GM18951 (cell line): ENCODE results near the gene EIF1AY.
"Not testable (repeated sequence)": the region's sequence is repeated elsewhere in the genome, so short reads cannot be mapped to it uniquely, and the experiment has no call there.

Source experiments
- POLR2A ChIP-seq: IDR thresholded peaks from 4 replicates; pipeline ENCODE4 v1.6.1; 2011; ENCODE audit warnings: mild to moderate bottlenecking; ENCODE audit not compliant: insufficient read length, insufficient read depth; ENCODE audit errors: extremely low read depth
- in situ Hi-C: fragments of 300-500 bp; cut with MboI; formaldehyde crosslinking; loops from one replicate; pipeline ENCODE4 v1.12.0; 2022; ENCODE audit warnings: low sequenced_read_pairs, mixed read lengths, inconsistent platforms; ENCODE audit not compliant: unreplicated experiment

The EIF1AY gene, protein sequence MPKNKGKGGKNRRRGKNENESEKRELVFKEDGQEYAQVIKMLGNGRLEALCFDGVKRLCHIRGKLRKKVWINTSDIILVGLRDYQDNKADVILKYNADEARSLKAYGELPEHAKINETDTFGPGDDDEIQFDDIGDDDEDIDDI

DNA sequence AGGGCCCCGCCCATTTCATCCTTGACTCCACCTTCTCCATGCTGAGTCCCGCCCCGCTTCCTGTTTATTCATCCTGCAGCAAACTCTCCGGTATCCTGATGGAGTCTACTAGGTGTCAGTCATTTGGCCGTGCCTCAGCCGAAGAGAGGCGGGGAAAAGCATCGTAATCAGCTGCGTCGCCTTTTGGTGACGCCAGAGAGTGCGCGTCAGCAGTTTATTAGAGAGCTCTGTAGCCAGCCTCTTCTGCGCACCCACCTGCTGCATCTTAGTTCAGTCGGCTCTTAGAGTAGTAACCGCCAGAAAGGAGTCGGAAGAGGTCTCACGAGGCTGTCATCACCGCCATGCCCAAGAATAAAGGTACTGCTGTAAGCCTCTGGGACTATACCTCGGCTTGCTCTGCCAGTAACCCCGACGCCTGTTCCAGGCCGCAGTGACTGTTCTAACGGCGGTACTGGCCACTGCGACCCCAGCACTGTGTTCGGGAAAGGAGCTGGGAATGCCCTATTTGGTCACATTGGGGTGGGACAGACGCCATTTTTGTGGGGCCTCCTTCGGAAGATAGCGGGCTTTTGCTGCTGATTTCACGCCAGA lies at the start of gene EIF1AY:
EIF1AY (plus strand) TSS at position 246 of the 591 bp plus-strand sequence; CDS start at position 342, 96 bp downstream.
- in situ Hi-C loops, result no loop called here
- no peak for TF ChIP-seq POLR2A

DNA sequence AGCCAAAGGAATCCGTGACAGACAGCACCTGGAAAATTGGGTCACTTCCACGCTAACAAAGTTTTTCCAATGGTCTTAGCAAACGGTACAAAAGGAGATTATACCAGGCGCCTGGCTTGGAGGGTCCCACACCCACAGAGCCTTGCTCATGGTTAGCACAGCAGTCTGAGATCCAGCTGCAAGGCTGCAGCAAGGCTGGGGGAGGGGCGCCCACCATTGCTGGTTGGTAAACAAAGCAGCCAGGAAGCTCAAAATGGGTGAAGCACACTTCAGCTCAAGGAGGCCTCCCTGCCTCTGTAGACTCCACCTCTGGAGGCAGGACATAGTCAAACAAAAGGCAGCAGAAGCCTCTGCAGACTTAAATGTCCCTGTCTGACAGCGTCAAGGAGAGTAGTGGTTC lies 47.1 kb upstream of the EIF1AY start:
- in situ Hi-C loops, result no loop called here
- TF ChIP-seq POLR2A, result no peak

DNA sequence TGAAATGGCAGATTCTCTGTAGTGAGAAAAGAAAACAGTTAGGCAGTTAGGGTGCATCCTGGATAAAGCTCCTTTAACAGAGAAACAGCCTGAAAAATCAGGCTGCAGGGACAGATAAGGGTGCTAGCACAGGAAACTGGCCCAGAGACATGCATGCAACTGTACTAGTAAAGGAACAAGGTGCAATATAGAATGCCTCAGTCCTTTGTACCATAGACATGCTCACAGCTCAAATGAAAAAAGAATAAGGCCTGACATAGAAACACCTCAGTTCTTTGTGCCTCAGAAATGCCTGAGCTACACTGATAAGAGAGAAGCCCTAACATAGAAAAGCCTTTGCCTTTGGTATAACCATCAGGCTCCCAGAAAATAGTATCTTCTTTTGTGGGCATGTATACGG lies 37.4 kb upstream of the EIF1AY start:
- in situ Hi-C loops, result no loop called here
- no peak for TF ChIP-seq POLR2A

DNA sequence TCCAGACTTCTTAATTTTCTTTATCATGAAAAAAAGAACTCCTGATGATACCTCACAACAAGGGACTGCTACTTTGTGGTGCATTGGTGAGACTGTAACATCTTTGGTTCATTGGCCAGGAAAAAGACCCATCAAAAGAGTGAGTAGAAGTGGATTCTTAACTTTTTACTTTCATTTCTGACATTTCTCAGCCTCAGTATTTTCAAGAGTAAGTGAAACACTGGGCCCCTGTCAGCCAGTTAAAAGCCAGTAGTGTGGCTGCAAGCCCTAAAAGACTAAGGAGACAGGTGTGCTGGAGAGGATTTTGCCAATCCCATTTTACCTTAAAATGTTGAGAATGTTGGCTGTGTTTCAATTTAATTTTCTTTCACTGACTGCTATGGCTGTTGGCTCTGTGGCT lies 36.6 kb upstream of the EIF1AY start:
- TF ChIP-seq POLR2A, result no peak
- in situ Hi-C loops, result no loop called here

DNA sequence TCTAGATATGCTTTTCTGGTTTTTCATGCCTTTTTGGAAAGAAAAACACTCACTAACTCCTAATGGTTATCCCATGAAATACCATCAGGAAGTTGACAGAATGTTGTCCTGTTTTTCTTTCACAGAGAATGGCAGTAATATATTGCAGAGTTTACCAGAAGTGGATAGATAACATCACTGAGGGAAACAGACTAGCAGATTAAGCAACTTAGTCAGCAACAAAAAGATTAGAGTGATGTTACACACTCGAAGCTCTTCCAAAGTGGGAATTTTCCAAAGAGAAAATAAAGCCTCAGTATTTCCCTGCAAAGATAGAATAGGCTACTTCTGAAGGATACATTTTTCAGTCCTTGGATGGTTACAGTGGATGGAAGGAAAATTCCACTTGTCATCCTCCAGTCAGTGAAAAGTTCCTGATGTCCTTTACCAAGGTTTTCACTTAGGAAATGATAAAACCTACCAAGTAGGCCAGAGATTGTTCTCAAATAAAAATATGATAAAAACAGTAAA lies 31.1 kb upstream of the EIF1AY start:
- TF ChIP-seq POLR2A, result no peak
- in situ Hi-C loops, result no loop called here

DNA sequence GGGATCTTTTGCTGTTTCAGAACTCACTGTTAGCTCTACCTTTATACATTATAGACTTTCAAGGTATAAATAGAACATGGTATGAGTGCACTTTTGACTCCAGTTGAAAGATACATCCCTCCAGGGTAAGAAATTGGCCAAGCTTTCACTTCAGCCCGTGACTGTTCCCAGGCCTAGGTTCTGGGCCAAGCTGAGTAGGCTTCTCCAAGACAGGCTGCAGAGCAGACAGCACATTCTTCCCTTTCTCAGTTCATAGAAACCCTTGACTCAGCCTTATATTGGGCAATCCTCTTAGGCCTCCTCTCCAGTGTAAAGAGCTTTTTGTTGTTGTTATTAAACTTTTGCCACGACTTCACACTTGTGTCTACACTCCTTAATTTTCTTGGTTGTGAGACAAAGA lies 29.5 kb upstream of the EIF1AY start:
- in situ Hi-C loops, result no loop called here

DNA sequence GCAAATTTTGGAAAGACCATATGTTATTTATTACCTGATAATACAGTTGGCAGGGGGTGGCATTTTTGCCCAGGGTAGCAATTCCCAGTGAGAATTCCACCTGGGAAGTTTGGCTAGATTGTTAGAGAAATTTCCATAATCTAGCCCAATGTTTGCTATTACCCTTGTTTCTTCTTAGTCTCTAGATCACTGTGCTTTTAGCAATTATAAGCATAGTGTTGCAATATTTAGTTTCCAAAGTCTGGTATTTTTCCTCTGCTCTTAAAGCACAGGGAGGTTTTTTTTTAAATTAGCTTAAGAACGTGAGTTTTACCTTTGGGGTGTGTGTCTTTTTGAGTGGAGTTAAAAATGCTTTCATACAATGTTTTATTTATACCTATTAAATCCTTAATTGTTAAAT lies 26.3 kb upstream of the EIF1AY start:
- in situ Hi-C loops, result no loop called here
- no peak for TF ChIP-seq POLR2A

More for the DNA sequence above, 29.5 kb upstream of the EIF1AY start:
- no peak for TF ChIP-seq POLR2A

DNA sequence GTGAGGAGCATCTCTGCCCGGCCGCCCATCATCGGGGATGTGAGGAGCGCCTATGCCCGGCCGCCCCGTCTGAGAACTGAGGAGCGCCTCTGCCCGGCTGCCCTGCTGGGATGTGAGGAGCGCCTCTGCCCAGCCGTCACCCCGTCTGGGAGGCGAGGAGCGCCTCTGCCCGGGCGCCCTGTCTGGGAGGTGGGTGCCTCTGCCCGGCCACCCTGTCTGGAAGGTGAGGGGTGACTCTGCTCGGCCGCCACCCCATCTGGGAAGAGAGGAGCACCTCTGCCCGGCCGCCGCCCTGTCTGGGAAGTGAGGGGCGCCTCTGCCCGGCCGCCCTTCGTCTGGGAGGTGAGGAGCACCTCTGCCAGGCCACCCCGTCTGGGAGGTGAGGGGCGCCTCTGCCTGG lies 23.7 kb upstream of the EIF1AY start:
- no peak for TF ChIP-seq POLR2A
- in situ Hi-C loops, result no loop called here

DNA sequence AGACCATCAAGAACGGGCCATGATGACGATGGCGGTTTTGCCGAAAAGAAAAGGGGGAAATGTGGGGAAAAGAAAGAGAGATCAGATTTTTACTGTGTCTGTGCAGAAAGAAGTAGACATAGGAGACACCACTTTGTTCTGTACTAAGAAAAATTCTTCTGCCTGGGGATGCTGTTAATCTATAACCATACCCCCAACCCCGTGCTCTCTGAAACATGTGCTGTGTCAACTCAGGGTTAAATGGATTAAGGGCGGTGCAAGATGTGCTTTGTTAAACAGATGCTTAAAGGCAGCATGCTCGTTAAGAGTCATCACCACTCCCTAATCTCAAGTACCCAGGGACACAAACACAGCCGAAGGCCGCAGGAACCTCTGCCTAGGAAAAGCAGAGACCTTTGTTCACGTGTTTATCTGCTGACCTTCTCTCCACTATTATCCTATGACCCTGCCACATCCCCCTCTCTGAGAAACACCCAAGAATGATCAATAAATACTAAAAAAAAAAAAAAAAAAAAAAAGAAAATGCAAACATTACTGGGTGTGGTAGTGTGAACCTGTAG lies 22.7 kb upstream of the EIF1AY start:
- in situ Hi-C loops, result not testable (repeated sequence)

DNA sequence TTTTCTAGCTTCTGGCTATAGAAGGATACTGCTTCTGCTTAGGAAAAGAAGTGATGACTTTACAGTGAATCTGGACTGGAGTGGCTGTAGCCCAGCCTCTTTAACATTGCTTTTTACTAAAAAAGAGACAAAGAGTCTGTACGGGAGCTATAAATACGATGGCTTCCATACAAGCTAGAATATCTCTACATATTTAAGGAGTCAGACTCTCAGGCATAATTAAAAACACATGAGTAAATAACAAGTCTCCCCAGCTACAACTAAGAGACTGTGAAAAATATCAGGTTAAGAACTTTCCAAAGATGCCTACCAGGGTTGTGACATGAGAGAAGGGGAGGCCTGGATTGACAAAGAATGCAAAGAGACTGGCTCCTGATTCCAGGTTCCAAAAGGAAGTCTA lies 19.8 kb upstream of the EIF1AY start:
- TF ChIP-seq POLR2A, result no peak
- in situ Hi-C loops, result no loop called here

DNA sequence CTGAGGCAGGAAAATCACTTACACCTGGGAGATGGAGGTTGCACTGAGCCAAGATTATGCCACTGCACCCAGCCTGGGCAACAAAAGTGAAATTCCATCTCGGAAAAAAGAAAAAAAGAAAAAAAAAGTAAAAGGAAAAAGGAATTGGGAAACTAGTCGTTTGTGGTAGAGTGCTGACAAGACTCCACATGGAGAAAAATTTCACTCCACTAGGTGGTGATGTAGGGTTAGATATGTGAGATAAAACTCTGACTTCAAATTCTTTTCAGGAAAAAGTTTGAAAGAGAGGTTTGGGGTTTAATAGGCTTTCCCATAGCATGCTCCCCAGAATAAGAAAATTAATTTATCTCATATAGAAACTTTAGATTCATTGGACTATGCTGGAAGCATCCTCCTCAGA lies 16.9 kb upstream of the EIF1AY start:
- no peak for TF ChIP-seq POLR2A
- in situ Hi-C loops, result no loop called here

DNA sequence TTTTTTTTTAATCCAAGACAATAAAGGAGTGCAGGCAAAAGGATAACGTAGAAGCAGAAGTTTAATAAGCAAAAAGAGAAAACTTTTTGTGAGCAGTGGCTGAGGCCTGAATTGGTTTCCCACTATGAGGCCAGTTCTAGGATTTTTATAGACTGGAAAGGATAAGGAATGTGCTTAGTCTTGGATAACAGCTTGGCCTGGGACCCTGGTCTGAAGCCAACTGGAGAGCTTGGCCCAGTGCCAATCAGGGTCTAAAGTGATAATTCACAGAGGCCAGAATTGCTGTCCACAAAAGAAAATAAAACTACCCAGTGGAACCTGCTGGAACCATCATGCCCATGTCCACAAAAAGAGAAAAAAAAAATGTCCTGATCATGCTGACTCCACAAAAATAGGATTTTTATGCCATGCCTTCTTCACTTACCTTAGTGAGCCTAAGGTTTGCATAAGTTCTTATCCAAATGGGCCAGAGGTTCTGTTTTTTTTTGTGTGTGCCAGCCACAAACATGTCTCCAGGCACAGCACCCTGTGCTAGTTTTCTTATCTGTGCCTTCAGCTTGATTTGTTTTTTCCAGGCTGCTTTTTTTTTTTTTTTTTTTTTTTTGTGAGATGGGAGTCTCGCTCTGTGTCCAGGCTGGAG lies 15.6 kb upstream of the EIF1AY start:
- TF ChIP-seq POLR2A, result no peak
- in situ Hi-C loops, result no loop called here

DNA sequence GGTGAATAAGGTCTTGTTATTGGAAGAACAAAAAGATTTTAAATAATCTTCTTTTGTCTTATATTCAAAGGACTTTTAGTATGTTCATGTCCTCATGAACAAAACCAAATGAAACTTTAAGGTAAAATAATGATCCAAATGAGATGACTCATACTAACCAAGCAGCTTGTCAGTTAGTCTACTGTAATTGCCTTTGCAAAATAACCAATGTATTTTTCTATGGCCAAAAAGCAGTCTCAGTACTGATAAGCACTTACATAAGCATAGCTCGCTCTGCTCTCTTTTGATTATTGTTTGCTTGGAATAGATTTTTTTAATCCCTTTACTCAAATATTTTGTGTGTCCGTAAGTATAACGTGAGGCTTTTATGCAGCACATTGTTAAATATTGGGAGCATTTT lies 4.3 kb upstream of the EIF1AY start:
- in situ Hi-C loops, result no loop called here
- TF ChIP-seq POLR2A, result no peak

DNA sequence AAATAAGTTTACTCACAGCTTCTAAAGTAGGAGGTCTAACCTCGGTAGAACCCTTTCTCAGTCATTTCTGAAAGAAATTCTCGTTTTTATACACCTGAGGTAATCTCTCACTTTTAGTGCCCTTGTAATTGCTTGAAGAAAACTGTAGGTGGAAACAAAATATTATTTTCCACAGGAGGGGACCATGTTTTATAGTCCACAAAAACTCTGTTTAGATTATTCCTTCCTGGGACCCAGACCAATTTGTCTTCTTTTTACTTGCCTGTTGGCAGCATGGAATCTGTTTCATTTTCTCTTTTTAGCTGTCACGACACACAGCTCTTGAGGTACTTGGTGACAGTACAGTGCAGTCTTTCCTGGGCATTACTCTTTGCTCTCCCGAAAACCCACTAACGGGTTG lies 930 bp downstream of the EIF1AY start:
- in situ Hi-C loops, result no loop called here
- TF ChIP-seq POLR2A, result no peak
